Stimulated activated effector memory CD8-positive, alpha-beta T cell treated with anti-CD3 and anti-CD28 coated beads, Interleukin-12 subunit alpha, Interleukin-12 subunit beta, amount 100 ng/mL, for 72 hours (primary cell): ENCODE data around the gene EPN2.

Experiments
- ATAC-seq: fragments of 150-1000 bp; cut with Tn5 transposase; 2 replicates; pipeline ENCODE4 v1.10.0; 2021
- DNase-seq, 2 donors: peaks; one replicate each; pipeline ENCODE4 v3.0.0; 2021 to 2022; ENCODE audit warnings: low spot score in 2 of 2
- H3K27ac Mint-ChIP-seq: one replicate; pipeline ENCODE4 v1.8.0; 2022; ENCODE audit warnings: mild to moderate bottlenecking, mixed read lengths
- H3K36me3 Mint-ChIP-seq: one replicate; pipeline ENCODE4 v1.8.0; 2022; ENCODE audit warnings: mild to moderate bottlenecking, mixed read lengths
- H3K4me1 Mint-ChIP-seq: one replicate; pipeline ENCODE4 v1.8.0; 2022; ENCODE audit warnings: mixed read lengths
- H3K4me3 Mint-ChIP-seq: one replicate; pipeline ENCODE4 v1.8.0; 2022; ENCODE audit warnings: mild to moderate bottlenecking, mixed read lengths
- H3K9me3 Mint-ChIP-seq: one replicate; pipeline ENCODE4 v1.8.0; 2022; ENCODE audit warnings: mixed read lengths

The EPN2 gene

GRCh38 chr17:19317359-19318095 is 80.4 kb downstream of the EPN2 start:
- Mint-ChIP-seq H3K9me3 (no peaks in the 10 kb centered on the region), H3K4me3 (no peak overlapping the region), H3K36me3 (no peaks in the 10 kb centered on the region), H3K27ac (no peak overlapping the region), H3K4me1 (no peaks in the 10 kb centered on the region)
- DNase-seq (no peak), ATAC-seq (peak; percentile 31)

- H3K27ac Mint-ChIP-seq, result no peak overlapping the region
Observed at GRCh38 chr17:19318611-19319010, 81.4 kb downstream of the EPN2 start.

DNA sequence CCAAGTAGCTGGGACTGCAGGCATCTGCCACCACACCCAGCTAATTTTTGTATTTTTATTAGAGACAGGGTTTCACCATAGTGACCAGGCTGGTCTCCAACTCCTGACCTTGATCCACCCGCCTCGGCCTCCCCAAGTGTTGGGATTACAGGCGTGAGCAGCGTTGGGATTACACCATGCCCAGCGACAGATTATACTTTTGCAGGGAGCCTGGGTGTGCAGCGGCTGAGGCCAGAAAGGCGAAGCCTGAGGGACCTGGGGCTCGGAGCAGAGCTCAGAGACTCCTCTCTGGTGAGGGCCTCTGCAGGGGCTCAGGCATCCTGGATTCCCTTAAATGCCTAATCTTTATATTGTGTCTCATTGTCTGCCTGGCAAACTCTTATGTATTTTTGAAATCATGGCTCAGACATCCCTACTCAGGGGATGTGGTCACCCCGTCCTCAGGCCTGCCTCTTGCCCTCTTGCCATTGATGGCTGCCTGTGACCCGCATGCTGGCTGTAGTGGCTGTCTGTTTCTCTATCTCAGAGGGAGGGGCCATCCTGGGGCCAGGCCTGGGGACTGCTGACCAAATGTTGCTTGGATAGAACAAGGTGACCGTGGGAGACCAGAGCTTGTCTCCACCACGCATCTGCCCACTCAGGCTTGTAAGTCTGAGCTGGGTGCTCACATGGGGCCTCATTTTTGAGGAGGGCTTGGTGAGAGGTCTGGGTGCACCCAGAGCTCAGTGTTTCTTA is 82.8 kb downstream of the EPN2 start:
- Mint-ChIP-seq H3K4me1 (no peaks in the 10 kb centered on the region), H3K4me3 (no peak overlapping the region), H3K27ac (no peak overlapping the region), H3K36me3 (no peaks in the 10 kb centered on the region), H3K9me3 (no peaks in the 10 kb centered on the region)
- no peak for DNase-seq
- ATAC-seq, result no peak

More at GRCh38 chr17:19318611-19319010, 81.4 kb downstream of the EPN2 start:
- Mint-ChIP-seq H3K4me3 (no peak overlapping the region), H3K36me3 (no peaks in the 10 kb centered on the region), H3K9me3 (no peaks in the 10 kb centered on the region), H3K4me1 (no peaks in the 10 kb centered on the region)
- DNase-seq (no peak), ATAC-seq (no peak)

GRCh38 chr17:19320876-19321275 is 83.7 kb downstream of the EPN2 start:
- ATAC-seq (no peak), DNase-seq (no peak)
- peaks cover 9% of the 10 kb centered on the region for H3K9me3 Mint-ChIP-seq
- no peak overlapping the region for H3K4me3 Mint-ChIP-seq
- peak overlapping the region; percentile 73 for H3K27ac Mint-ChIP-seq
- H3K36me3 Mint-ChIP-seq, result no peaks in the 10 kb centered on the region
- H3K4me1 Mint-ChIP-seq, result no peaks in the 10 kb centered on the region

GRCh38 chr17:19321481-19322128 is 84.4 kb downstream of the EPN2 start:
- H3K4me1 Mint-ChIP-seq, result no peaks in the 10 kb centered on the region
- no peaks in the 10 kb centered on the region for H3K36me3 Mint-ChIP-seq
- ATAC-seq (no peak), DNase-seq (no peak)
- H3K27ac Mint-ChIP-seq, result peak overlapping the region; percentile 73
- H3K9me3 Mint-ChIP-seq, result peaks cover 9% of the 10 kb centered on the region
- H3K4me3 Mint-ChIP-seq, result no peak overlapping the region

DNA sequence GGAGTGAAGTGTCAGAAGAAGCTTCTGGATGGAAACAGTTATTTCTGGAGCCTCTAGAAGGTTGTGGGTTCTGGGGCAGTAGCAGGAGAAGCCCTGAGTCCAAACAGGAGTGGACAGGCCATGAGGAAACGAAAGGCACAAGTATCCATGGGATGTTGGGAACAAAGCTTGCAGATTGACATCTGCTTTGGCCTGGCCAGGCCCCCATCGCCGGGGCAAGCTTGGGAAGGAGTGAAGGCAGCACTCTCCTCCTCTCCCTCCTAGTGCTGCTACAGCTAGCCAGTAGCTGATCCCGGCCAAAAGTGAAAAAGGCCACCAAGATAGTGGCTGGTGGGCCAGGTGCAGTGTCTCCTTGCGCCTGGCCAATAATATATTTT is 85.0 kb downstream of the EPN2 start:
- Mint-ChIP-seq H3K27ac (peak overlapping the region; percentile 73), H3K9me3 (peaks cover 9% of the 10 kb centered on the region), H3K36me3 (no peaks in the 10 kb centered on the region), H3K4me3 (no peak overlapping the region), H3K4me1 (no peaks in the 10 kb centered on the region)
- no peak for ATAC-seq
- DNase-seq, result no peak

GRCh38 chr17:19322861-19323260 is 85.7 kb downstream of the EPN2 start:
- DNase-seq (no peak), ATAC-seq (no peak)
- H3K4me1 Mint-ChIP-seq, result no peaks in the 10 kb centered on the region
- no peaks in the 10 kb centered on the region for H3K36me3 Mint-ChIP-seq
- peaks cover 9% of the 10 kb centered on the region for H3K9me3 Mint-ChIP-seq
- no peak overlapping the region for H3K4me3 Mint-ChIP-seq
- H3K27ac Mint-ChIP-seq, result no peak overlapping the region

GRCh38 chr17:19325542-19325941 is 88.4 kb downstream of the EPN2 start:
- ATAC-seq (no peak), DNase-seq (no peak)
- no peak overlapping the region for H3K27ac Mint-ChIP-seq
- peaks cover 9% of the 10 kb centered on the region for H3K9me3 Mint-ChIP-seq
- no peak overlapping the region for H3K4me3 Mint-ChIP-seq
- H3K36me3 Mint-ChIP-seq, result no peaks in the 10 kb centered on the region
- no peaks in the 10 kb centered on the region for H3K4me1 Mint-ChIP-seq

DNA sequence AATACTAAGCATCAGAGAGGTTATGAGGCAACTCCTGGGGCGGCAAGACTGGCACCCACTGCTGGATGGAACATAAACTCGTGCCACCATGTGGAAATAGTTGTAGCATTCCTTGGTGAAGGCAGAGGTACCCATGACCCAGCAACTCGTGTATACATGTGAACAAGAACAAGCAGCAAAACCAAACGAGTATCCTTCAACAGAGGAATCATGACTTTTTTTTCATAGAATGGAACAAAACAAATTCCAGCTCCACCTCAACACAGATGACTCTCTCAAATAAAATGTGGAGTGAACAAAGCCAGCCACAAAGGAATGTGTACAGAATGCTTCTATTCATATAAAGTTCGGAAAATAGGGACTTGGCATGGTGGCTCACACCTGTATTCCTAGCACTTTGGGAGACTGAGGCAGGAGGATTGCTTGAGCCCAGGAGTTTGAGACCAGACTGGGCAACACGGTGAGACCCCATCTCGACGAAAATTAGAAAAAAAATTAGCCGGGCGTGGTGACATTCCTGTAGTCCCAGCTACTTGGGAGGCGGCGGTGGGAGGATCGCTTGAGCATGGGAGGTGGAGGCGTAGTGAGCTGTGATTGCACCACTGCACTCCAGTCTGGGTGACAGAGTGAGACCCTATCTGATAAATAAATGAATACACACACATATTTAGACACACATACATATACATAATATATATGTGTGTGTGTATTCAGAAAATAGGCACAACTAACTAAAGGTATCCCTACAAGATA is 90.0 kb downstream of the EPN2 start:
- DNase-seq (no peak), ATAC-seq (no peak)
- H3K4me1 Mint-ChIP-seq, result no peaks in the 10 kb centered on the region

GRCh38 chr17:19328441-19329061 is 91.4 kb downstream of the EPN2 start:
- Mint-ChIP-seq H3K27ac (no peak overlapping the region), H3K4me3 (no peak overlapping the region), H3K9me3 (peaks cover 9% of the 10 kb centered on the region), H3K4me1 (peaks cover 7% of the 10 kb centered on the region), H3K36me3 (peaks cover 7% of the 10 kb centered on the region)
- no peak for ATAC-seq
- no peak for DNase-seq

More for the DNA sequence above, 90.0 kb downstream of the EPN2 start:
- no peak overlapping the region for H3K4me3 Mint-ChIP-seq
- no peaks in the 10 kb centered on the region for H3K36me3 Mint-ChIP-seq
- H3K9me3 Mint-ChIP-seq, result peaks cover 9% of the 10 kb centered on the region
- H3K27ac Mint-ChIP-seq, result no peak overlapping the region

- H3K4me1 Mint-ChIP-seq, result peaks cover 7% of the 10 kb centered on the region
- ATAC-seq (no peak), DNase-seq (no peak)
- H3K27ac Mint-ChIP-seq, result no peak overlapping the region
- H3K36me3 Mint-ChIP-seq, result peaks cover 7% of the 10 kb centered on the region
- no peak overlapping the region for H3K4me3 Mint-ChIP-seq
- peaks cover 9% of the 10 kb centered on the region for H3K9me3 Mint-ChIP-seq
Observed at GRCh38 chr17:19329136-19329535, 92.0 kb downstream of the EPN2 start.

GRCh38 chr17:19329839-19330238 is 92.7 kb downstream of the EPN2 start:
- DNase-seq, result no peak
- H3K4me3 Mint-ChIP-seq, result no peak overlapping the region

DNA sequence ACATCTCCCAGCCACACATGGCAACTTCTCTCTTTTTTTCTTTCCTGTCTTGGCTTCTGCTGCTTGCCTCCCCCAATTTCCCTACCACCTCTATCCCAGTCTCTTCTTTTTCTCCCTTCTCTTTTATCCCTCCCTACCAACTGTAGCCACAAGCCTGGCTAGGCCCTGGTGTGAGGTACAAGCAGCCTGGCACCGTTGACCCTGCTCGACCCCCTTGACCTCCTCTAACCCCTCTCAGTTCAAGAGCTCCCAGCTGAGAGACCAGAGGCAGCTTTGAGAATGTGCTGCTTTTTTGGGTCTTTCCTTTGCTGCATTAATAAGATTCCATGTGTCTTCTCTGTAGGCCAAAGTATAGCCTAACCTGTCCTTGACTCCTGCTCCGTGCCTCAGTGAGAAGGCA is 93.1 kb downstream of the EPN2 start:
- no peak for DNase-seq
- no peak overlapping the region for H3K4me3 Mint-ChIP-seq
- peaks cover 7% of the 10 kb centered on the region for H3K4me1 Mint-ChIP-seq
- peak overlapping the region; percentile 10 for H3K27ac Mint-ChIP-seq
- H3K36me3 Mint-ChIP-seq, result peaks cover 7% of the 10 kb centered on the region
- no peak for ATAC-seq
- peaks cover 7% of the 10 kb centered on the region for H3K9me3 Mint-ChIP-seq

More at GRCh38 chr17:19329839-19330238, 92.7 kb downstream of the EPN2 start:
- H3K27ac Mint-ChIP-seq, result peak overlapping the region; percentile 10
- no peak for ATAC-seq
- peaks cover 7% of the 10 kb centered on the region for H3K4me1 Mint-ChIP-seq
- H3K9me3 Mint-ChIP-seq, result peaks cover 9% of the 10 kb centered on the region
- peaks cover 7% of the 10 kb centered on the region for H3K36me3 Mint-ChIP-seq

GRCh38 chr17:19331134-19331533 is 94.0 kb downstream of the EPN2 start:
- DNase-seq (no peak), ATAC-seq (no peak)
- H3K4me3 Mint-ChIP-seq, result no peak overlapping the region
- H3K27ac Mint-ChIP-seq, result no peak overlapping the region
- peaks cover 7% of the 10 kb centered on the region for H3K36me3 Mint-ChIP-seq
- no peaks in the 10 kb centered on the region for H3K9me3 Mint-ChIP-seq
- H3K4me1 Mint-ChIP-seq, result peaks cover 7% of the 10 kb centered on the region
